Upper lobe of left lung (tissue), 6 donors: Measurements from ENCODE around the gene ASTN2. TPM values are rescaled to one million over a fixed set of nuclear protein-coding genes. Genes with fewer than 3 reads are reported as not detected.

Experiments
- ATAC-seq, 2 donors: fragments of 200-7000 bp; cut with Tn5 transposase; one replicate each; pipeline ENCODE4 v1.9.1; 2022; ENCODE audit warnings: mild to moderate bottlenecking in 2 of 2, moderate library complexity in 2 of 2; ENCODE audit not compliant: low FRiP score in 2 of 2
- DNase-seq, 2 donors: peaks; one replicate each; pipeline ENCODE4 v3.0.0-alpha.2; 2019 to 2020
- H3K27ac ChIP-seq, 4 donors: fragments of 200-600 bp; sonication (generic); one replicate each; pipeline ENCODE4 v1.5.1; 2016 to 2019
- H3K27me3 ChIP-seq, 4 donors: fragments of 200-600 bp; sonication (generic); one replicate each; pipeline ENCODE4 v1.5.1; 2017 to 2019
- H3K36me3 ChIP-seq, 4 donors: fragments of 200-600 bp; sonication (generic); one replicate each; pipeline ENCODE4 v1.5.1; 2016 to 2019
- H3K4me1 ChIP-seq, 4 donors: fragments of 200-600 bp; sonication (generic); one replicate each; pipeline ENCODE4 v1.5.1; 2018 to 2019
- H3K4me3 ChIP-seq, 4 donors: fragments of 200-600 bp; sonication (generic); one replicate each; pipeline ENCODE4 v1.5.1; 2017 to 2019; ENCODE audit warnings: mild to moderate bottlenecking in 2 of 4, moderate library complexity in 1 of 4
- H3K9me3 ChIP-seq, 4 donors: fragments of 200-600 bp; sonication (generic); one replicate each; pipeline ENCODE4 v1.5.1; 2018 to 2019
- CTCF ChIP-seq, 6 experiments: fragments of 450-650 bp in 4 of 6; fragments of 200-600 bp in 2 of 6; sonication (generic) in 2 of 6; IDR thresholded peaks; one replicate each; pipeline ENCODE4 v1.5.1; 2016 to 2019; ENCODE audit warnings: antibody characterized with exemption in 6 of 6
- EP300 ChIP-seq, 4 donors: sonication (generic); formaldehyde crosslinking; IDR thresholded peaks; one replicate each; pipeline ENCODE4 v1.5.1; 2017; ENCODE audit warnings: antibody characterized with exemption in 4 of 4, control low read depth in 2 of 4
- POLR2A ChIP-seq, 4 donors: fragments of 450-650 bp; IDR thresholded peaks; one replicate each; pipeline ENCODE4 v1.5.1; 2016 to 2017; ENCODE audit warnings: antibody characterized with exemption in 4 of 4, mild to moderate bottlenecking in 2 of 4
- POLR2AphosphoS5 ChIP-seq, 2 donors: sonication (generic); formaldehyde crosslinking; IDR thresholded peaks; one replicate each; pipeline ENCODE4 v1.5.1; 2017; ENCODE audit warnings: antibody characterized with exemption in 2 of 2
- WGBS, 2 donors: methylation state at CpG; one replicate each; pipeline ENCODE4 v1.1.5; 2017 to 2018; 5-methylcytosine and 5-hydroxymethylcytosine counted together
- total RNA-seq, 6 donors: library from RNA; depleted of rRNA in 4 of 6; stranded (reverse); fragments of >200 nt in 4 of 6; gene quantifications; one replicate each; pipeline versions ENCODE4 v1.1.0 to v1.2.1, GENCODE V29; 2016 to 2021
- donor health status: DM: no; HTN: no; CAD: no; lungs with moderate emphysema.
- donor health status: DM: no; HTN: yes; CAD: no; lungs with severe emphysema.

The ASTN2 gene
- total RNA-seq, 6 donors from 2014 or later = 2.0 to 7.5 (median 3.4) TPM

GRCh38 chr9:116700882-116701865, 713.7 kb downstream of the ASTN2 start:
- Histone ChIP-seq H3K9me3 (no peaks in the 10 kb centered on the region), H3K4me3 (no peak overlapping the region), H3K27me3 (no peaks in the 10 kb centered on the region), H3K27ac (no peak overlapping the region), H3K4me1 (no peaks in the 10 kb centered on the region), H3K36me3 (peaks cover 9 to 32% (median 22%) of the 10 kb centered on the region in 4 donors)
- ATAC-seq = no peak
- 64 to 71% methylated on average over 2 of the region's 2 CpGs for whole genome bisulfite sequencing, 2 donors
- no peak for DNase-seq
- TF ChIP-seq POLR2AphosphoS5 (IDR thresholded peaks at IDR 0.05) (no peak), CTCF (IDR thresholded peaks at IDR 0.05) (no peak), EP300 (IDR thresholded peaks at IDR 0.05) (no peak), POLR2A (IDR thresholded peaks at IDR 0.05) (no peak)

DNA sequence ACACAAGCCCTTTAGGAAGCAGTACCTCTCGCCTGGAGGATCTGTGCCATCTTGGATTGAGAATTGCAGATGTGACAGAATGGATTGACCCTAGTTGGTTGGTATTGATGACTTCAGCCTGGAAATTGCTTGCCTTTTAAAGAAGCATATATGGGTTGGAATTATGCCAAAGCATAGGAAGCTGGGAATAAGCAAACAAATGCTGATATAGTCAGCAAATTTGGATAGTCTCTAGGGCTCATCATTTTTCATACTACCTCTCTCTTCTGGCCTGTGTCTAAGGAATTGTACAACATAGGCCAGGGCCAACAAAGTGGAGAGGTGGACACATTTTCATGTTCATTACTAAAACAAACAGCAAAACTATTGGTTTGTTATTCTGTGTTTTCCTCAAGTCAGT, 714.6 kb downstream of the ASTN2 start:
- DNase-seq (no peak), ATAC-seq (no peak)
- whole genome bisulfite sequencing, 2 donors = 100% methylated on average over 1 of the region's 1 CpG
- Histone ChIP-seq H3K27me3 (no peaks in the 10 kb centered on the region), H3K27ac (no peak overlapping the region), H3K36me3 (peaks cover 9 to 32% (median 22%) of the 10 kb centered on the region in 4 donors), H3K9me3 (no peaks in the 10 kb centered on the region), H3K4me1 (peaks cover 0 to under 1% (median 0%) of the 10 kb centered on the region in 4 donors), H3K4me3 (no peak overlapping the region)
- TF ChIP-seq CTCF (IDR thresholded peaks at IDR 0.05) = no peak
- no peak for TF ChIP-seq POLR2A (IDR thresholded peaks at IDR 0.05)
- TF ChIP-seq EP300 (IDR thresholded peaks at IDR 0.05) = no peak
- no peak for TF ChIP-seq POLR2AphosphoS5 (IDR thresholded peaks at IDR 0.05)

- H3K27me3 ChIP-seq = no peaks in the 10 kb centered on the region
- peaks cover 0 to 13% (median 6%) of the 10 kb centered on the region in 4 donors for H3K4me1 ChIP-seq
- ATAC-seq (no peak), DNase-seq (peak in 1 of 2 donors; percentile 59)
- peaks cover 9 to 32% (median 22%) of the 10 kb centered on the region in 4 donors for H3K36me3 ChIP-seq
- WGBS, 2 donors = 95 to 98% methylated on average over 9 to 16 of the region's 16 CpGs
- H3K4me3 ChIP-seq = no peak overlapping the region
- no peak overlapping the region for H3K27ac ChIP-seq
- H3K9me3 ChIP-seq = no peaks in the 10 kb centered on the region
- TF ChIP-seq CTCF (IDR thresholded peaks at IDR 0.05) = no peak
- no peak for TF ChIP-seq EP300 (IDR thresholded peaks at IDR 0.05)
- TF ChIP-seq POLR2A (IDR thresholded peaks at IDR 0.05) = no peak
- no peak for TF ChIP-seq POLR2AphosphoS5 (IDR thresholded peaks at IDR 0.05)
Observed at GRCh38 chr9:116697887-116698286, 717.0 kb downstream of the ASTN2 start.

DNA sequence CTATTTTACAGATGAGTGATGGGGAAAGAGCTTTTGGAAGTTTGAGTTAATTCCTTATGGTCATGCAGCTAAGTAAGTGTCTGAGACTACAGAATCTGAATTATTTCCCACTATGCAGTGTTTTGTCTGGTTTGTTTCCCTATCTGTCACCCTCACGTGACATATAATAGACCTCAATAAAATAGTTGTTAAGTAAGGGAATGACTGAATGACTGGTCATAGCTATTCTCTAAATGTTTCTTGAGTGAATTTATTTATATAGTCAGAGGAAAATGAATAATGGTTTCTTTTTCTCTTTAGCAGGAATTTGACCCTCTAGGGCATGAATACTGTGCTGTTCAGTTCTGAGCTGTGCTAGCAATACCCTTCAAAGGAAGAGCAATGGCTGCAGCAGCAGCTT, 717.5 kb downstream of the ASTN2 start:
- DNase-seq (no peak), ATAC-seq (no peak)
- 84 to 91% methylated on average over 1 of the region's 1 CpG for WGBS, 2 donors
- Histone ChIP-seq H3K36me3 (peaks cover 9 to 29% (median 22%) of the 10 kb centered on the region in 4 donors), H3K27me3 (no peaks in the 10 kb centered on the region), H3K27ac (no peak overlapping the region), H3K4me3 (no peak overlapping the region), H3K4me1 (peaks cover 0 to 17% (median 8%) of the 10 kb centered on the region in 4 donors), H3K9me3 (no peaks in the 10 kb centered on the region)
- TF ChIP-seq CTCF (IDR thresholded peaks at IDR 0.05) (no peak), POLR2A (IDR thresholded peaks at IDR 0.05) (no peak), POLR2AphosphoS5 (IDR thresholded peaks at IDR 0.05) (no peak), EP300 (IDR thresholded peaks at IDR 0.05) (no peak)
